Thoracic aorta (tissue), 2 donors: ENCODE results near the gene HSPA9. TPM values are rescaled to one million over a fixed set of nuclear protein-coding genes. Genes with fewer than 3 reads are reported as not detected.

Experiments used
- ATAC-seq: fragments of 150-250 bp; one replicate; pipeline ENCODE4 v1.8.0; 2017; ENCODE audit warnings: low read depth; ENCODE audit not compliant: insufficient number of reproducible peaks, low FRiP score
- DNase-seq: peaks from one replicate; pipeline ENCODE4 v3.0.0-alpha.2; 2020; ENCODE audit warnings: low spot score
- H3K27ac ChIP-seq, 2 donors: fragments of 200-600 bp; sonication (generic); 1 replicate in 1 of 2; 2 replicates in 1 of 2; pipeline ENCODE4 v1.5.1; 2016; ENCODE audit warnings: mild to moderate bottlenecking in 2 of 2, moderate library complexity in 2 of 2
- H3K27me3 ChIP-seq: fragments of 200-600 bp; sonication (generic); replicated peaks from 2 replicates; pipeline ENCODE4 v1.6.0; 2016; ENCODE audit warnings: mild to moderate bottlenecking; ENCODE audit not compliant: insufficient read depth
- H3K36me3 ChIP-seq: fragments of 200-600 bp; sonication (generic); one replicate; pipeline ENCODE4 v1.5.1; 2016
- H3K4me1 ChIP-seq, 2 donors: fragments of 200-600 bp; sonication (generic); 1 replicate in 1 of 2; 2 replicates in 1 of 2; pipeline versions ENCODE4 v1.5.1 to v1.6.0; 2016; ENCODE audit warnings: low read depth in 2 of 2, mild to moderate bottlenecking in 1 of 2; ENCODE audit not compliant: control insufficient read depth in 1 of 2
- H3K4me3 ChIP-seq: fragments of 200-600 bp; sonication (generic); 2 replicates; pipeline ENCODE4 v1.5.1; 2016; ENCODE audit warnings: mild to moderate bottlenecking
- H3K9me3 ChIP-seq: fragments of 200-600 bp; sonication (generic); 2 replicates; pipeline ENCODE4 v1.5.1; 2016
- CTCF ChIP-seq: fragments of 200-600 bp; sonication (generic); IDR thresholded peaks from one replicate; pipeline ENCODE4 v1.5.1; 2019; ENCODE audit warnings: antibody characterized with exemption
- total RNA-seq, 2 donors: library from RNA; depleted of rRNA; stranded (reverse); fragments of >200 nt; gene quantifications; one replicate each; pipeline versions ENCODE4 v1.1.0 to v1.2.3, GENCODE V29; 2016

HSPA9 gene
- total RNA-seq, 2 donors from 2014 or later = 202 to 294 TPM

GRCh38 chr5:138536665-138537315, 38.4 kb downstream of the HSPA9 start:
- H3K36me3 ChIP-seq = no peaks in the 10 kb centered on the region
- no peak for TF ChIP-seq CTCF
- no peak overlapping the region for H3K4me3 ChIP-seq
- H3K9me3 ChIP-seq = no peaks in the 10 kb centered on the region
- H3K27ac ChIP-seq = no peak overlapping the region
- H3K27me3 ChIP-seq = no peaks in the 10 kb centered on the region
- DNase-seq (no peak), ATAC-seq (no peak)
- H3K4me1 ChIP-seq = peaks cover 16 to 25% of the 10 kb centered on the region in 2 donors

- Histone ChIP-seq H3K27ac (no peak overlapping the region), H3K4me1 (peaks cover 10 to 19% of the 10 kb centered on the region in 2 donors), H3K36me3 (no peaks in the 10 kb centered on the region), H3K27me3 (no peaks in the 10 kb centered on the region), H3K9me3 (no peaks in the 10 kb centered on the region), H3K4me3 (no peak overlapping the region)
- TF ChIP-seq CTCF = no peak
- DNase-seq (no peak), ATAC-seq (no peak)
These were observed 39.0 kb downstream of the HSPA9 start for GRCh38 chr5:138536215-138536614.

- Histone ChIP-seq H3K27me3 (no peaks in the 10 kb centered on the region), H3K4me3 (no peak overlapping the region), H3K36me3 (no peaks in the 10 kb centered on the region), H3K9me3 (no peaks in the 10 kb centered on the region), H3K4me1 (peaks cover 0 to 4% of the 10 kb centered on the region in 2 donors), H3K27ac (no peak overlapping the region)
- DNase-seq (no peak), ATAC-seq (no peak)
- no peak for TF ChIP-seq CTCF
These were observed 40.9 kb downstream of the HSPA9 start for GRCh38 chr5:138533973-138534941.

- H3K27me3 ChIP-seq = no peaks in the 10 kb centered on the region
- no peak overlapping the region for H3K27ac ChIP-seq
- no peaks in the 10 kb centered on the region for H3K9me3 ChIP-seq
- no peaks in the 10 kb centered on the region for H3K4me1 ChIP-seq
- H3K4me3 ChIP-seq = no peak overlapping the region
- no peaks in the 10 kb centered on the region for H3K36me3 ChIP-seq
- no peak for TF ChIP-seq CTCF
- DNase-seq = no peak
- ATAC-seq = no peak
These were observed 45.4 kb downstream of the HSPA9 start for GRCh38 chr5:138529812-138530211.

- H3K4me1 ChIP-seq = no peaks in the 10 kb centered on the region
- TF ChIP-seq CTCF = no peak
- no peaks in the 10 kb centered on the region for H3K27me3 ChIP-seq
- no peaks in the 10 kb centered on the region for H3K9me3 ChIP-seq
- H3K27ac ChIP-seq = no peak overlapping the region
- no peak overlapping the region for H3K4me3 ChIP-seq
- DNase-seq (no peak), ATAC-seq (no peak)
- no peaks in the 10 kb centered on the region for H3K36me3 ChIP-seq
These were observed 46.3 kb downstream of the HSPA9 start for GRCh38 chr5:138528744-138529469.
